Lung (tissue), 12 donors: Measurements from ENCODE around the gene TRIM50. TPM values are rescaled to one million over a fixed set of nuclear protein-coding genes. Genes with fewer than 3 reads are reported as not detected.

Experiments used
- ATAC-seq: fragments of 200-7000 bp; cut with Tn5 transposase; one replicate; pipeline ENCODE4 v1.9.1; 2020; ENCODE audit warnings: moderate number of reproducible peaks; ENCODE audit not compliant: insufficient read depth, low FRiP score
- DNase-seq, 3 donors: peaks; one replicate each; pipeline ENCODE4 v3.0.0-alpha.2; 2013 to 2017
- H3K27ac ChIP-seq, 2 donors: one replicate each; pipeline ENCODE4 v1.5.1; 2013; ENCODE audit warnings: mild to moderate bottlenecking in 2 of 2, moderate library complexity in 2 of 2, control low read depth in 1 of 2, inconsistent platforms in 1 of 2, low read depth in 1 of 2, low read length in 1 of 2
- H3K27me3 ChIP-seq, 3 donors: one replicate each; pipeline ENCODE4 v1.5.1; 2013; ENCODE audit warnings: low read length in 2 of 3; ENCODE audit not compliant: control insufficient read depth in 3 of 3, insufficient read depth in 3 of 3
- H3K36me3 ChIP-seq, 4 donors: one replicate each; pipeline ENCODE4 v1.5.1; 2013; ENCODE audit warnings: low read length in 4 of 4, mild to moderate bottlenecking in 1 of 4, moderate library complexity in 1 of 4; ENCODE audit not compliant: control insufficient read depth in 4 of 4, insufficient read depth in 4 of 4
- H3K4me1 ChIP-seq, 5 donors: one replicate each; pipeline ENCODE4 v1.5.1; 2013; ENCODE audit warnings: low read length in 5 of 5, mild to moderate bottlenecking in 2 of 5, moderate library complexity in 1 of 5; ENCODE audit not compliant: control insufficient read depth in 5 of 5, insufficient read depth in 5 of 5
- H3K4me3 ChIP-seq: one replicate; pipeline ENCODE4 v1.5.1; 2013; ENCODE audit warnings: mild to moderate bottlenecking, control low read depth, moderate library complexity
- H3K9ac ChIP-seq, 2 donors: one replicate each; pipeline ENCODE4 v1.5.1; 2013; ENCODE audit warnings: low read length in 2 of 2, control low read depth in 1 of 2; ENCODE audit not compliant: insufficient read depth in 1 of 2
- H3K9me3 ChIP-seq, 4 donors: one replicate each; pipeline ENCODE4 v1.5.1; 2013; ENCODE audit warnings: low read length in 3 of 4, mild to moderate bottlenecking in 1 of 4, moderate library complexity in 1 of 4; ENCODE audit not compliant: control insufficient read depth in 4 of 4, insufficient read depth in 3 of 4
- CTCF ChIP-seq: IDR thresholded peaks from 2 replicates; pipeline ENCODE4 v1.5.1; 2012; ENCODE audit warnings: mild to moderate bottlenecking; ENCODE audit errors: control extremely low read depth, extremely low read depth
- WGBS, 2 donors: extraction: QIAGEN DNeasy Blood & Tissue Kit; methylation state at CpG; one replicate each; pipeline ENCODE4 v1.1.7; 2013; 5-methylcytosine and 5-hydroxymethylcytosine counted together
- polyA plus RNA-seq, 2 donors: library from polyadenylated mRNA; stranded (reverse); fragments of 200-250 nt; gene quantifications; one replicate each; pipeline ENCODE4 v1.2.1, GENCODE V29; 2013
- total RNA-seq, 2 donors: library from RNA; depleted of rRNA in 1 of 2; stranded (reverse); fragments of >200 nt in 1 of 2; gene quantifications; one replicate each; pipeline ENCODE4 v1.2.1, GENCODE V29; 2014 to 2021
- donor health status: control.
- donor health status: control.
- donor health status: Bipolar disorder and iron deficiency.
- donor health status: healthy.
- donor health status: DM: yes; HTN: yes; CAD: no.

The TRIM50 gene
- total and polyA plus RNA-seq, 4 donors: 0.02 to 0.34 (median 0.08) TPM; not detected in 1

GRCh38 chr7:73345951-73346350, 18.1 kb upstream of the TRIM50 start:
- ATAC-seq: no peak
- Histone ChIP-seq H3K36me3 (no peaks in the 10 kb centered on the region), H3K4me1 (peaks cover 0 to 7% (median 0%) of the 10 kb centered on the region in 5 donors), H3K27ac (no peak overlapping the region), H3K9me3 (no peaks in the 10 kb centered on the region), H3K4me3 (no peak overlapping the region), H3K9ac (no peak overlapping the region), H3K27me3 (no peaks in the 10 kb centered on the region)
- whole genome bisulfite sequencing, 2 donors: 41 to 53% methylated on average over 8 of the region's 8 CpGs
- no peak for TF ChIP-seq CTCF
- no peak for DNase-seq

- Histone ChIP-seq H3K4me1 (peaks cover 0 to 7% (median 0%) of the 10 kb centered on the region in 5 donors), H3K9me3 (no peaks in the 10 kb centered on the region), H3K27me3 (no peaks in the 10 kb centered on the region), H3K9ac (no peak overlapping the region), H3K4me3 (no peak overlapping the region), H3K27ac (no peak overlapping the region), H3K36me3 (no peaks in the 10 kb centered on the region)
- 64 to 71% methylated on average over 4 of the region's 4 CpGs for WGBS, 2 donors
- TF ChIP-seq CTCF: no peak
- no peak for DNase-seq
- ATAC-seq: no peak
Measured at GRCh38 chr7:73345538-73345937, 17.7 kb upstream of the TRIM50 start.

GRCh38 chr7:73343671-73344380, 15.9 kb upstream of the TRIM50 start:
- Histone ChIP-seq H3K27ac (no peak overlapping the region), H3K4me3 (no peak overlapping the region), H3K4me1 (peaks cover 0 to 4% (median 0%) of the 10 kb centered on the region in 5 donors), H3K9me3 (no peaks in the 10 kb centered on the region), H3K36me3 (no peaks in the 10 kb centered on the region), H3K9ac (no peak overlapping the region), H3K27me3 (no peaks in the 10 kb centered on the region)
- ATAC-seq: no peak
- WGBS, 2 donors: 86 to 87% methylated on average over 7 of the region's 7 CpGs
- no peak for DNase-seq
- TF ChIP-seq CTCF: no peak
